ENCODE measurements around the gene KSR1. TPM values are rescaled to one million over a fixed set of nuclear protein-coding genes. Genes with fewer than 3 reads are reported as not detected.

Gene KSR1
- total and polyA plus RNA-seq, 9 of the 15 experiments (the other 6 are each of a cell fraction or from before 2014, with no cell fraction given) = 1.4 to 51.7 (median 18.4) TPM

DNA sequence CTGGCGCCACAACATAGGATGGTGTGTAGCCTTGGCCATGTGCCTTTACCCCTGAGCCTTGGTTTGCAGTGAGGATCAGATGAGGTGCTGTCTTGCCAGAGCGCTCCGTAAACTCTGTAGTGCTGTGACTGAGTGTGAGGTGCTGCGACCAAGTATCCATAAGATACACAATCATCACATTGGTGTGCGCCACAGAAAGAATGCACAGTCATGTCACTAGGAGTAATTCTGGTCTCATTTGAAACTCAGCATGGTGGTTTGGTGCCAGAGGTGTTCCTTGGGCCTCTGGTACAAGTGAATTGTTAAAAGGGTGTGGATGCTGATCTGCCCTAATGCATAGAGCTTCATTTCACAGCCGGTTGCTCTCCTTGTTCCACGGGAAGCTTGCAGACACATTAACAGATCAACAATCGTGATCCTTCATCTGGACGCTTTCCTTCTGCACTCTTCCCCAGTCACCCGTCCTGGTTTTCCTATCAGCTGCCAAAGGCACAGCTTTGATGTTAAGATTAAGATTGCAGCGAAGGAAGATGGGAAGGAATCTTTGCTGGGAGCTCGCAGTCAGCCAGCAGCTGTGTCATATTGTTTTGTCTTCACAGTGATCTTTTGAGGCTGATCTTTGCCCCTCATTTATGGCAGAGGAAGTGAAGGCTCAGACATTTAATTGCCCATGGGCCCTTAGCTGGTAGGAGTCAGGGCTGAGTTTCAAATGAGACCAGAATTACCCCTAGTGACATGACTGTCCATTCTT lies 79.1 kb downstream of the KSR1 start:
- H3K27me3 ChIP-seq (ENCODE audit: control insufficient read depth in 2 of 2, insufficient read depth in 2 of 2, low read length in 2 of 2) = no peaks in the 10 kb centered on the region
- peak overlapping the region; percentile 10 to 27; a peak in 1 of 4 replicates for H3K9ac ChIP-seq (ENCODE audit: insufficient read depth in 1 of 2, low read depth in 2 of 2, low read length in 2 of 2)
- ATAC-seq = peak; percentile 18
- FAIRE-seq = peak; percentile 73
- peaks cover 88% of the 10 kb centered on the region for H3K79me2 ChIP-seq (ENCODE audit: control insufficient read depth, insufficient read depth, low read length)
- H2AFZ ChIP-seq (ENCODE audit: low read depth, low read length) = no peak overlapping the region
- H3K27ac ChIP-seq (ENCODE audit: extremely low read depth, low read depth, low read length) = no peak overlapping the region; the same call in 2 of the 3 replicates
- CTCF ChIA-PET (ENCODE audit: low intra/inter-chr PET ratio) = interaction anchor here (0.6 kb wide), 1 partner anchor 194 kb away, joined by 3 read pairs; no protein-coding TSS in a partner anchor
- H3K36me3 ChIP-seq (ENCODE audit: control insufficient read depth, insufficient read depth, low read length) = peaks cover 2% of the 10 kb centered on the region; the same call in 1 of the 3 replicates
- H3K9me1 ChIP-seq (ENCODE audit: control insufficient read depth, insufficient read depth, low read length) = no peaks in the 10 kb centered on the region
- H3K4me2 ChIP-seq (ENCODE audit: insufficient read depth, low read length) = peak overlapping the region; percentile 45; the same call in 1 of the 2 replicates
- H3K9me3 ChIP-seq (replicated peaks; ENCODE audit: control insufficient read depth, insufficient read depth, low read depth, low read length) = no peaks in the 10 kb centered on the region
- no TSS peak for BruUV-seq (replicated peaks)
- H4K20me1 ChIP-seq (replicated peaks; ENCODE audit: control insufficient read depth, insufficient read depth, low read length) = peaks cover 40% of the 10 kb centered on the region
- POLR2A ChIA-PET = interaction anchor here (0.6 to 3.8 kb wide), 5 partner anchors 10 to 61 kb away, joined by 3 to 21 read pairs (median 5); no protein-coding TSS in a partner anchor
- peaks cover 25 to 55% of the 10 kb centered on the region in 2 experiments for H3K4me1 ChIP-seq (replicated peaks in 1 of 2; ENCODE audit: control insufficient read depth in 2 of 2, insufficient read depth in 2 of 2, low read length in 2 of 2)
- 28% methylated on average over 11 of the region's 12 CpGs for WGBS (ENCODE audit: insufficient coverage, low coverage, missing lambda C conversion rate)
- in situ Hi-C loops (cut with MboI) (no loop called here), intact Hi-C loops (cut with micrococcal nuclease) (no loop called here)
- H3K4me3 ChIP-seq = no peak overlapping the region
- peak in 2 of 4 experiments; percentile 26 to 35 for DNase-seq (ENCODE audit: extremely low read depth in 1 of 4, low spot score in 3 of 4)
- TF ChIP-seq CTBP1 (IDR thresholded peaks at IDR 0.05; ENCODE audit: borderline replicate concordance) = peak; percentile 39; the same call in 1 of the 2 replicates
- peak; percentile 37 for TF ChIP-seq MAFF (IDR thresholded peaks at IDR 0.05; ENCODE audit: low read length)
- TF ChIP-seq MAFK (IDR thresholded peaks at IDR 0.05; ENCODE audit: low read length) = peak; percentile 50
- no peak for TF ChIP-seq DNMT1 (IDR thresholded peaks at IDR 0.05)
- no peak for TF ChIP-seq ZNF175 (CRISPR knock-in tag; IDR thresholded peaks at IDR 0.05; ENCODE audit: low read depth)
- TF ChIP-seq TAL1 (IDR thresholded peaks at IDR 0.05) = 0 out of 2 replicates have a peak, but pooled peaks have one; percentile 19
- TF ChIP-seq SPI1 (IDR thresholded peaks at IDR 0.05; ENCODE audit: borderline replicate concordance, low read depth, low read length) = no peak
- TF ChIP-seq THAP12 (CRISPR knock-in tag; IDR thresholded peaks at IDR 0.05) = no peak
- TF ChIP-seq ZBTB49 (CRISPR knock-in tag; IDR thresholded peaks at IDR 0.05; ENCODE audit: borderline replicate concordance) = no peak
- TF ChIP-seq CUX1 (CRISPR knock-in tag; IDR thresholded peaks at IDR 0.05) = no peak
- TF ChIP-seq SMAD4 (CRISPR knock-in tag; conservative IDR thresholded peaks at IDR 0.05) = peak; percentile 90
